GM10266 (cell line): ENCODE measurements around the gene ZFHX3.
A peak's percentile ranks its signal among the peaks of the same experiment; 100 is the strongest.

ENCODE experiments used
- DNase-seq: peaks from one replicate; pipeline ENCODE4 v3.0.0; 2012; ENCODE audit errors: extremely low spot score
- CTCF ChIP-seq: IDR thresholded peaks from 2 replicates; pipeline ENCODE4 v1.5.1; 2012; ENCODE audit warnings: mild to moderate bottlenecking, low read depth; ENCODE audit not compliant: control insufficient read depth, insufficient read depth; ENCODE audit errors: missing control alignments

The ZFHX3 gene

GRCh38 chr16:72833969-72834368 is 214.0 kb downstream of the ZFHX3 start:
- TF ChIP-seq CTCF, result no peak

GRCh38 chr16:72833482-72833881 is 214.4 kb downstream of the ZFHX3 start:
- no peak for TF ChIP-seq CTCF
- DNase-seq, result no peak

More at GRCh38 chr16:72833969-72834368, 214.0 kb downstream of the ZFHX3 start:
- no peak for DNase-seq

- peak; percentile 67 for DNase-seq
- TF ChIP-seq CTCF, result peak; percentile 99
These were observed 215.2 kb downstream of the ZFHX3 start for GRCh38 chr16:72832621-72833248.

- no peak for TF ChIP-seq CTCF
- DNase-seq, result no peak
These were observed 217.8 kb downstream of the ZFHX3 start for GRCh38 chr16:72829846-72830775.

- TF ChIP-seq CTCF, result no peak
- no peak for DNase-seq
These were observed 220.1 kb downstream of the ZFHX3 start for GRCh38 chr16:72827866-72828265.

GRCh38 chr16:72825912-72826621 is 221.9 kb downstream of the ZFHX3 start:
- DNase-seq, result no peak
- no peak for TF ChIP-seq CTCF
